ENCODE measurements around the gene HADHB.

Gene HADHB

GRCh38 chr2:26333293-26333692 lies 88.6 kb downstream of the HADHB start:
- H3K27ac ChIP-seq (ENCODE audit: poor library complexity, severe bottlenecking): no peak overlapping the region
- no peak overlapping the region for H3K4me3 ChIP-seq (ENCODE audit: severe bottlenecking)
- no peak for ATAC-seq (ENCODE audit: low read depth)
- no peak for DNase-seq (ENCODE audit: low spot score)
- H3K9me3 ChIP-seq (ENCODE audit: severe bottlenecking): no peaks in the 10 kb centered on the region
- no peaks in the 10 kb centered on the region for H3K4me1 ChIP-seq (ENCODE audit: insufficient read depth, poor library complexity, severe bottlenecking)
- H3K36me3 ChIP-seq (ENCODE audit: low read depth): no peaks in the 10 kb centered on the region
- no peaks in the 10 kb centered on the region for H3K27me3 ChIP-seq (ENCODE audit: insufficient read depth, poor library complexity, severe bottlenecking)
- no peak for TF ChIP-seq CTCF (IDR thresholded peaks at IDR 0.05; ENCODE audit: poor library complexity, severe bottlenecking)

DNA sequence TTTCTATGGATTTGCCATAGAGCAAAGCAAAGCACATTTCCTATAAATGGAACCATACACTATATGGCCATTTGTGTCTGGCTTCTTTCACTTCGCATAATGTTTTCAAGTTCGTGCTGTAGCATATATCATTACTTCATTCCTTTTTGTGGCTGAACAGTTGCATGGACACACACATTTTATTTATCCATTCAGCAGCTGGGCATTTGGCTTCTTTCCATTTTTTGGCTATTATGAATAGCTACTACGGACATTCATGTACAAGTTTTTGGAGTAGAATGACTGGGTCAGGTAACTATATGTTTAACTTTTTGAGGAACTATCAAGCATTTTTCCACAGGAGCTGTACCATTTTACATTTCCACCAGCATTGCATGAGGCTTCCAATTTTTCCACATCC lies 90.5 kb downstream of the HADHB start:
- no peaks in the 10 kb centered on the region for H3K27me3 ChIP-seq (ENCODE audit: insufficient read depth, poor library complexity, severe bottlenecking)
- ATAC-seq (ENCODE audit: low read depth): no peak
- no peaks in the 10 kb centered on the region for H3K9me3 ChIP-seq (ENCODE audit: severe bottlenecking)
- H3K27ac ChIP-seq (ENCODE audit: poor library complexity, severe bottlenecking): no peak overlapping the region
- TF ChIP-seq CTCF (IDR thresholded peaks at IDR 0.05; ENCODE audit: poor library complexity, severe bottlenecking): no peak
- no peaks in the 10 kb centered on the region for H3K36me3 ChIP-seq (ENCODE audit: low read depth)
- H3K4me1 ChIP-seq (ENCODE audit: insufficient read depth, poor library complexity, severe bottlenecking): no peaks in the 10 kb centered on the region
- H3K4me3 ChIP-seq (ENCODE audit: severe bottlenecking): no peak overlapping the region
- DNase-seq (ENCODE audit: low spot score): no peak

- Histone ChIP-seq H3K9me3 (ENCODE audit: severe bottlenecking) (no peaks in the 10 kb centered on the region), H3K27me3 (ENCODE audit: insufficient read depth, poor library complexity, severe bottlenecking) (no peaks in the 10 kb centered on the region), H3K27ac (ENCODE audit: poor library complexity, severe bottlenecking) (no peak overlapping the region), H3K36me3 (ENCODE audit: low read depth) (no peaks in the 10 kb centered on the region), H3K4me1 (ENCODE audit: insufficient read depth, poor library complexity, severe bottlenecking) (no peaks in the 10 kb centered on the region), H3K4me3 (ENCODE audit: severe bottlenecking) (no peak overlapping the region)
- no peak for TF ChIP-seq CTCF (IDR thresholded peaks at IDR 0.05; ENCODE audit: poor library complexity, severe bottlenecking)
- no peak for DNase-seq (ENCODE audit: low spot score)
- no peak for ATAC-seq (ENCODE audit: low read depth)
Observed at GRCh38 chr2:26336719-26337118, 92.0 kb downstream of the HADHB start.

DNA sequence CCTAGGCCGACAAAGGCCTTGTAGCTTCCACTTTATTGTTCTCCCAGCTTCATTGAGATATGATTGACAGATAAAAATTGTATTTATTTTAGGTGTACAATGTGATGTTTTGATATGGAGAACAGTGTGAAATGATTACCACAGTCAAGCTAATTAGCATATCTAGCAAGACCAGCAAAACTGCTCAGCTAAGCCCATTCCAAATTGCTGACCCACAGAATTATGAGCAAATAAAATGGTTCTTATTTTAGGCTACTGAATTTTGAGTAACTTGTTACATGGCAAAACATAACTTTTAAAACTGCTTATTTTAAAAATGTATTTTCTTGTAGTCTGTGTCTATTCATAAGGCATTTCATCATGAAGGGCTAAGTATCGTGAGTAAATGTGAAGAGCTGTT lies 92.6 kb downstream of the HADHB start:
- no peaks in the 10 kb centered on the region for H3K4me1 ChIP-seq (ENCODE audit: insufficient read depth, poor library complexity, severe bottlenecking)
- no peaks in the 10 kb centered on the region for H3K36me3 ChIP-seq (ENCODE audit: low read depth)
- TF ChIP-seq CTCF (IDR thresholded peaks at IDR 0.05; ENCODE audit: poor library complexity, severe bottlenecking): no peak
- ATAC-seq (ENCODE audit: low read depth) (no peak), DNase-seq (ENCODE audit: low spot score) (no peak)
- no peak overlapping the region for H3K4me3 ChIP-seq (ENCODE audit: severe bottlenecking)
- H3K27ac ChIP-seq (ENCODE audit: poor library complexity, severe bottlenecking): no peak overlapping the region
- H3K9me3 ChIP-seq (ENCODE audit: severe bottlenecking): no peaks in the 10 kb centered on the region
- no peaks in the 10 kb centered on the region for H3K27me3 ChIP-seq (ENCODE audit: insufficient read depth, poor library complexity, severe bottlenecking)
